HCT116 (cell line): ENCODE data around the gene APH1B. TPM values are rescaled to one million over a fixed set of nuclear protein-coding genes. Genes with fewer than 3 reads are reported as not detected.

ENCODE experiments used
- ATAC-seq: fragments of 200-7000 bp; cut with Tn5 transposase; 2 replicates; pipeline ENCODE4 v1.9.1; 2020; ENCODE audit warnings: mild to moderate bottlenecking, moderate library complexity
- BruUV-seq: library from RNA; stranded (reverse); fragments of 400-500 nt; replicated peaks from 2 replicates; lab custom pipeline; 2021; lab: Mats Ljungman, UMichigan
- CTCF ChIA-PET: fragments of 300-600 bp; sonication (Branson Sonifier 250); formaldehyde crosslinking; loops from one replicate; lab custom pipeline; 2021; ENCODE audit warnings: antibody characterized with exemption; lab: Charles Lee
- POLR2A ChIA-PET: fragments of 300-600, 350-600 bp; sonication (Branson Sonifier 250); formaldehyde crosslinking; loops from one replicate; lab custom pipeline; 2021; ENCODE audit warnings: antibody characterized with exemption; lab: Charles Lee
- RAD21 ChIA-PET, 2 experiments: fragments of 300-600 bp; sonication (Branson Sonifier 250); formaldehyde crosslinking; loops; one replicate each; lab custom pipeline; 2023; ENCODE audit warnings: low total read pairs in 2 of 2; ENCODE audit not compliant: uncharacterized antibody in 2 of 2, unreplicated experiment in 2 of 2, low non-redundant PET in 1 of 2; lab: Charles Lee
- DNase-seq: peaks from one replicate; pipeline ENCODE4 v3.0.0-alpha.2; 2010; ENCODE audit warnings: low read depth, low spot score
- H2AFZ ChIP-seq: fragments of 200-600 bp; shearing (Covaris generic), sonication (generic); 2 replicates; pipeline ENCODE4 v1.6.1; 2017; ENCODE audit warnings: low read depth, mixed run types, mixed read lengths, antibody characterized with exemption, low read length; ENCODE audit not compliant: poor library complexity, severe bottlenecking
- H3K27ac ChIP-seq: 2 replicates; pipeline ENCODE4 v1.5.1; 2012; ENCODE audit warnings: low read depth, low read length
- H3K27me3 ChIP-seq: fragments of 200-600 bp; sonication (generic); 2 replicates; pipeline ENCODE4 v1.6.1; 2016; ENCODE audit warnings: mixed run types, low read length, mixed read lengths; ENCODE audit not compliant: insufficient read depth
- H3K36me3 ChIP-seq, 2 experiments: fragments of 200-500 bp in 1 of 2; fragments of 200-600 bp in 1 of 2; sonication (Bioruptor generic) in 1 of 2; sonication (generic) in 1 of 2; 2 replicates each; pipeline versions ENCODE4 v1.5.1 to v1.6.1; 2014 to 2016; ENCODE audit warnings: low read length in 2 of 2, inconsistent platforms in 1 of 2, mixed read lengths in 1 of 2, mixed run types in 1 of 2; ENCODE audit not compliant: insufficient read depth in 2 of 2, control insufficient read depth in 1 of 2
- H3K4me1 ChIP-seq, 2 experiments: fragments of 200-600 bp in 1 of 2; sonication (generic) in 1 of 2; 2 replicates each; pipeline versions ENCODE4 v1.5.1 to v1.6.1; 2012 to 2017; ENCODE audit warnings: low read length in 2 of 2, inconsistent platforms in 1 of 2, mild to moderate bottlenecking in 1 of 2, mixed read lengths in 1 of 2, mixed run types in 1 of 2, moderate library complexity in 1 of 2; ENCODE audit not compliant: insufficient read depth in 2 of 2, control insufficient read depth in 1 of 2
- H3K4me2 ChIP-seq: fragments of 200-600 bp; sonication (generic); 2 replicates; pipeline ENCODE4 v1.6.1; 2017; ENCODE audit warnings: mixed run types, low read length, mixed read lengths
- H3K4me3 ChIP-seq, 2 experiments: fragments of 200-600 bp in 1 of 2; sonication (generic) in 1 of 2; replicated peaks in 1 of 2; 2 replicates each; pipeline ENCODE4 v1.5.1; 2011 to 2016; ENCODE audit warnings: low read length in 2 of 2, control low read depth in 1 of 2, low read depth in 1 of 2, mild to moderate bottlenecking in 1 of 2, mixed read lengths in 1 of 2, mixed run types in 1 of 2
- H3K79me2 ChIP-seq: fragments of 200-600 bp; sonication (generic); 2 replicates; pipeline ENCODE4 v1.6.1; 2017; ENCODE audit warnings: mild to moderate bottlenecking, mixed run types, low read length, moderate library complexity, mixed read lengths; ENCODE audit not compliant: insufficient read depth
- H3K9ac ChIP-seq: fragments of 200-600 bp; sonication (generic); 2 replicates; pipeline ENCODE4 v1.6.1; 2016; ENCODE audit warnings: low read length, mixed read lengths
- H3K9me2 ChIP-seq: fragments of 200-600 bp; sonication (generic), shearing (Covaris generic); 2 replicates; pipeline ENCODE4 v1.6.1; 2017; ENCODE audit warnings: mixed run types, mild to moderate bottlenecking, moderate library complexity; ENCODE audit not compliant: insufficient read depth
- H3K9me3 ChIP-seq, 2 experiments: fragments of 200-500 bp in 1 of 2; fragments of 200-600 bp in 1 of 2; sonication (Bioruptor generic) in 1 of 2; sonication (generic) in 1 of 2; 2 replicates each; pipeline ENCODE4 v1.6.1; 2014 to 2017; ENCODE audit warnings: low read length in 2 of 2, mixed read lengths in 2 of 2, inconsistent platforms in 1 of 2, low read depth in 1 of 2, mild to moderate bottlenecking in 1 of 2, mixed run types in 1 of 2, moderate library complexity in 1 of 2; ENCODE audit not compliant: control insufficient read depth in 1 of 2, insufficient read depth in 1 of 2
- H4K20me1 ChIP-seq: fragments of 200-600 bp; sonication (generic), shearing (Covaris generic); 2 replicates; pipeline ENCODE4 v1.6.1; 2017; ENCODE audit warnings: mixed run types, mild to moderate bottlenecking, moderate library complexity; ENCODE audit not compliant: insufficient read depth
- CEBPB ChIP-seq: IDR thresholded peaks from 2 replicates; pipeline ENCODE4 v1.6.1; 2012; ENCODE audit warnings: low read depth
- EGR1 ChIP-seq: IDR thresholded peaks from 2 replicates; pipeline ENCODE4 v1.6.1; 2012; ENCODE audit warnings: low read depth
- EZH2 ChIP-seq: fragments of 200-600 bp; sonication (generic); IDR thresholded peaks from 2 replicates; pipeline ENCODE4 v1.6.1; 2017; ENCODE audit warnings: antibody characterized with exemption, mixed run types
- EZH2phosphoT487 ChIP-seq: fragments of 200-600 bp; IDR thresholded peaks from 2 replicates; pipeline ENCODE4 v1.6.1; 2018; ENCODE audit warnings: antibody characterized with exemption, borderline replicate concordance
- JUND ChIP-seq: IDR thresholded peaks from 2 replicates; pipeline ENCODE4 v1.6.1; 2012
- POLR2A ChIP-seq: IDR thresholded peaks from 2 replicates; pipeline ENCODE4 v1.7.0; 2011; ENCODE audit warnings: borderline replicate concordance; ENCODE audit not compliant: insufficient read depth, insufficient read length; ENCODE audit errors: extremely low read depth
- POLR2AphosphoS5 ChIP-seq: IDR thresholded peaks from 2 replicates; pipeline ENCODE4 v1.6.1; 2011; ENCODE audit warnings: mild to moderate bottlenecking, low read depth, low read length, moderate library complexity
- RAD21 ChIP-seq: IDR thresholded peaks from 2 replicates; pipeline ENCODE4 v1.6.1; 2012; ENCODE audit warnings: low read depth, mild to moderate bottlenecking
- REST ChIP-seq: IDR thresholded peaks from 2 replicates; pipeline ENCODE4 v1.6.1; 2012; ENCODE audit warnings: low read depth
- SIN3A ChIP-seq: IDR thresholded peaks from 2 replicates; pipeline ENCODE4 v1.6.1; 2012; ENCODE audit warnings: low read depth
- SRF ChIP-seq: IDR thresholded peaks from 2 replicates; pipeline ENCODE4 v1.6.1; 2012; ENCODE audit warnings: low read depth
- TCF7L2 ChIP-seq: IDR thresholded peaks from 2 replicates; pipeline ENCODE4 v1.7.0; 2011; ENCODE audit warnings: borderline replicate concordance, inconsistent platforms; ENCODE audit not compliant: insufficient read depth, insufficient read length; ENCODE audit errors: extremely low read depth
- ZBTB33 ChIP-seq: IDR thresholded peaks from 2 replicates; pipeline ENCODE4 v1.6.1; 2011; ENCODE audit warnings: mild to moderate bottlenecking, low read length, moderate library complexity; ENCODE audit not compliant: insufficient replicate concordance; ENCODE audit errors: extremely low read depth
- ZFX ChIP-seq: fragments of 450-650 bp; IDR thresholded peaks from 2 replicates; pipeline ENCODE4 v1.6.1; 2017
- ZNF274 ChIP-seq: fragments of 200-500 bp; sonication (Bioruptor generic); IDR thresholded peaks from 2 replicates; pipeline ENCODE4 v1.6.1; 2014; ENCODE audit warnings: mild to moderate bottlenecking, low read depth, low read length, inconsistent platforms
- intact Hi-C: fragments of 100-400 bp; cut with micrococcal nuclease; formaldehyde crosslinking; loops from 2 replicates; pipeline ENCODE4 v1.10.0; 2022
- total RNA-seq: library from RNA; stranded (reverse); gene quantifications from one replicate; pipeline ENCODE4 v1.2.1, GENCODE V29; 2021; ENCODE audit not compliant: unreplicated experiment
- TF ChIP-seq, protein P1 (sequence below), 3 experiments: fragments of 200-600 bp in 1 of 3; sonication (generic) in 1 of 3; IDR thresholded peaks in 2 of 3; conservative IDR thresholded peaks in 1 of 3; 2 replicates each; pipeline ENCODE4 v1.5.1; 2012 to 2017; ENCODE audit warnings: low read depth in 2 of 3, low read length in 2 of 3, antibody characterized with exemption in 1 of 3, borderline replicate concordance in 1 of 3, control low read depth in 1 of 3, mild to moderate bottlenecking in 1 of 3, mixed read lengths in 1 of 3, mixed run types in 1 of 3, moderate library complexity in 1 of 3; ENCODE audit not compliant: insufficient read depth in 1 of 3

APH1B gene
- total RNA-seq, 1 experiment from 2014 or later = 8.5 TPM

- H3K79me2 ChIP-seq = no peaks in the 10 kb centered on the region
- BruUV-seq = no TSS peak
- no peak overlapping the region for H3K4me2 ChIP-seq
- H3K27me3 ChIP-seq = no peaks in the 10 kb centered on the region
- H3K9me2 ChIP-seq = no peaks in the 10 kb centered on the region
- TF ChIP-seq TCF7L2 = no peak
- TF ChIP-seq CEBPB = no peak
- TF ChIP-seq, protein P1, sequence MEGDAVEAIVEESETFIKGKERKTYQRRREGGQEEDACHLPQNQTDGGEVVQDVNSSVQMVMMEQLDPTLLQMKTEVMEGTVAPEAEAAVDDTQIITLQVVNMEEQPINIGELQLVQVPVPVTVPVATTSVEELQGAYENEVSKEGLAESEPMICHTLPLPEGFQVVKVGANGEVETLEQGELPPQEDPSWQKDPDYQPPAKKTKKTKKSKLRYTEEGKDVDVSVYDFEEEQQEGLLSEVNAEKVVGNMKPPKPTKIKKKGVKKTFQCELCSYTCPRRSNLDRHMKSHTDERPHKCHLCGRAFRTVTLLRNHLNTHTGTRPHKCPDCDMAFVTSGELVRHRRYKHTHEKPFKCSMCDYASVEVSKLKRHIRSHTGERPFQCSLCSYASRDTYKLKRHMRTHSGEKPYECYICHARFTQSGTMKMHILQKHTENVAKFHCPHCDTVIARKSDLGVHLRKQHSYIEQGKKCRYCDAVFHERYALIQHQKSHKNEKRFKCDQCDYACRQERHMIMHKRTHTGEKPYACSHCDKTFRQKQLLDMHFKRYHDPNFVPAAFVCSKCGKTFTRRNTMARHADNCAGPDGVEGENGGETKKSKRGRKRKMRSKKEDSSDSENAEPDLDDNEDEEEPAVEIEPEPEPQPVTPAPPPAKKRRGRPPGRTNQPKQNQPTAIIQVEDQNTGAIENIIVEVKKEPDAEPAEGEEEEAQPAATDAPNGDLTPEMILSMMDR (IDR thresholded peaks at IDR 0.05 in 2 of 3, conservative IDR thresholded peaks at IDR 0.05 in 1 of 3; ENCODE audit: borderline replicate concordance in 1 of 3, insufficient read depth in 1 of 3, low read depth in 2 of 3, low read length in 2 of 3) = no peak
- TF ChIP-seq REST = no peak
- no peak for TF ChIP-seq EZH2
- TF ChIP-seq SIN3A = no peak
- TF ChIP-seq ZFX = no peak
- no peak for TF ChIP-seq POLR2A
- no peak for TF ChIP-seq EZH2phosphoT487
- no peak for TF ChIP-seq RAD21
- no peak for TF ChIP-seq ZBTB33
- no peak for TF ChIP-seq JUND
- no peak for TF ChIP-seq EGR1
- TF ChIP-seq ZNF274 = no peak
- no peak for TF ChIP-seq SRF
- no peak for TF ChIP-seq POLR2AphosphoS5
- no peak for ATAC-seq
- no peak overlapping the region for H3K4me3 ChIP-seq
- RAD21 ChIA-PET = no interaction called here
- DNase-seq = no peak
- H3K27ac ChIP-seq = no peak overlapping the region
- H3K4me1 ChIP-seq = peaks cover 0 to 3% of the 10 kb centered on the region in 2 experiments; a peak in 1 of 4 replicates
- H3K9ac ChIP-seq = no peak overlapping the region
- H3K36me3 ChIP-seq = no peaks in the 10 kb centered on the region
- CTCF ChIA-PET = no interaction called here
- H2AFZ ChIP-seq = no peak overlapping the region
- H4K20me1 ChIP-seq = no peaks in the 10 kb centered on the region
- no peaks in the 10 kb centered on the region for H3K9me3 ChIP-seq
- POLR2A ChIA-PET = no interaction called here
- intact Hi-C loops = no loop called here
These were observed 13.9 kb upstream of the APH1B start for GRCh38 chr15:63263519-63263918.
